Adipose tissue (tissue), 3 donors: Measurements from ENCODE around the gene OR5H2. TPM values are rescaled to one million over a fixed set of nuclear protein-coding genes. Genes with fewer than 3 reads are reported as not detected.
"Not testable (repeated sequence)": the region's sequence is repeated elsewhere in the genome, so short reads cannot be mapped to it uniquely, and the experiment has no call there.

ENCODE experiments used
- H3K27ac ChIP-seq: one replicate; pipeline ENCODE4 v1.5.1; 2013; ENCODE audit warnings: low read depth, low read length
- WGBS, 3 donors: extraction: QIAGEN DNeasy Blood & Tissue Kit; methylation state at CpG; one replicate each; pipeline ENCODE4 v1.1.7; 2013; 5-methylcytosine and 5-hydroxymethylcytosine counted together
- polyA plus RNA-seq, 3 donors: library from polyadenylated mRNA; stranded (reverse); fragments of 200-250 nt; gene quantifications; one replicate each; pipeline ENCODE4 v1.2.3, GENCODE V29; 2013
- donor health status: healthy with polysubstance abuse.
- donor health status: Bipolar disorder and iron deficiency.
- donor health status: healthy.

Gene OR5H2
- polyA plus RNA-seq = not detected

DNA sequence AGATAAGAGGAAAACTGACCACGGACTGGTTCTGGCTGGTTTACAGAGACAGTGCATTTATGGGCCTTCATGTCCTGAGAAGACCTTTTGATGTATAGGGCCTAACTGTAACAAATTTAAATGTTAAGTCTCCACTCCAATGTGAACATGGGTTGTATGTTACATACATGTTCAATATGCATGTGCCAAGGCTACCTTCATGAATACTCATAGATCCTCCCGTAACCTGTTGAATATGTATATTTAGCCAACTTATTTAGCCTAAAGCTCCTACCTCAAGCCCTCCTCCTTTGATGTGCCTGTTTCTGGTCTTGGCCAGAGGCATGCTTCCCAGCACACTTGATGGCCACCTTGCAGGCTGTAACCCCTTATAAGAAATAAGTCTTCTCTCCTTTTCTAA is at the start of gene OR5H2:
TSS of gene OR5H2 (plus strand) at position 301 of the 400 bp plus-strand sequence. CDS start 398 bp downstream, outside the sequence.
- H3K27ac ChIP-seq = no peak within 1 kb of the TSS
- WGBS, 3 donors = 54 to 75% (median 68%) methylated on average over 2 of the region's 2 CpGs

DNA sequence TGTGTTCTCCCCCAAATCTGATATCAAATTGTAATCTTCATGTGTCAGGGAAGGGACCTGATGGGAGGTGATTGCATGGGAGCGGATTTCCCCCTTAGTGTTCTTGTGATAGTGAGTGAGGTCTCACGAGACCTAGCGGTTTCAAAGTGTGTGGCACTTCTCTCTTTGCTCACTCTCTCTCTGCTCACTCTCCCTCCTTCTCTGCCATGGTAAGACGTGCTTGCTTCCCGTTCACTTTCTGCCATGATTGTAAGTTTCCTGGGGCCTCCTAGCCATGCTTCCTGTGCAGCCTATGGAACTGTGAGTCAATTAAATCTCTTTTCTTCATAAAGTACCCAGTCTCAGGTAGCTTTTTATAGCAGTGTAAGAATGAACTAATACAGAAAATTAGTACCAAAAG is 48.8 kb upstream of the OR5H2 start:
- 43 to 59% (median 52%) methylated on average over 5 of the region's 5 CpGs for WGBS, 3 donors
- H3K27ac ChIP-seq = no peak overlapping the region

- H3K27ac ChIP-seq = no peak overlapping the region
Measured at GRCh38 chr3:98240131-98240530, 42.2 kb upstream of the OR5H2 start.

- 56 to 70% (median 70%) methylated on average over 1 of the region's 1 CpG for WGBS, 3 donors
- H3K27ac ChIP-seq = no peak overlapping the region
Measured at GRCh38 chr3:98242155-98242554, 40.1 kb upstream of the OR5H2 start.

DNA sequence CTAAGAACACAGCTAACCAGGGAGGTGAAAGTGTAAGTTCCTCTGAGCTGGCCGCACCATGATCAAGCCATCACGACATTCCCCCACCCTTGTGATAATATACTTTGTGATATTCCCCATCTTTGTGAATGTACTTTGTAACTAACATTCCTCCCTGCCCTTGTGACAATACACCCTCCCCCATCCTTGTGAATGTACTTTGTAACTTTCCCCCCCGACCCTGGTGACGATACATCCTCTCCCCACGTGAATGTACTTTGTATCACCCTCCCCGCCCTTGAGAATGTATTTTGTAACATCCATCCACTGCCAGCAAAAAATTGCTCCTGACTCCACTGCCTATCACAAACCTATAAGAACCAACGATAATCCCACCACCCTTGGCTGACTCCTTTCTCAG is 38.5 kb upstream of the OR5H2 start:
- 51 to 77% (median 68%) methylated on average over 7 of the region's 7 CpGs for WGBS, 3 donors
- no peak overlapping the region for H3K27ac ChIP-seq

- WGBS, 3 donors = 90 to 91% (median 90%) methylated on average over 10 of the region's 10 CpGs
- no peak overlapping the region for H3K27ac ChIP-seq
Measured at GRCh38 chr3:98246142-98246541, 36.2 kb upstream of the OR5H2 start.

DNA sequence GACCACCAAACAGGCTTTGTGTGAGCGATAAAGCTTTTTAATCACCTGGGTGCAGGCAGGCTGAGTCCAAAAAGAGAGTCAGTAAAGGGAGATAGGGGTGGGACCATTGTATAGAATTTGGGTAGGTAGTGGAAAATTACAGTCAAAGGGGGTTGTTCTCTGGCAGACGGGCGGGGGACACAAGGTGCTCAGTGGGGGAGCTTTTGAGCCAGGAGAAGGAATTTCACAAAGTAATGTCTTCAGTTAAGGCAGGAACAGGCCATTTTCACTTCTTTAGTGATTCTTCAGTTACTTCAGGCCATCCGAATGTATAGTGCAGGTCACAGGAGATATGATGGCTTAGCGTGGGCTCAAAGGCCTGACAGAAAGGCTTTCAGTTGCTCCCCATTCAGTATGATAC is 26.3 kb upstream of the OR5H2 start:
- H3K27ac ChIP-seq = not testable (repeated sequence)
- 64 to 73% (median 68%) methylated on average over 5 of the region's 5 CpGs for WGBS, 3 donors

GRCh38 chr3:98259707-98260106 is 22.6 kb upstream of the OR5H2 start:
- no peak overlapping the region for H3K27ac ChIP-seq
- WGBS, 3 donors = 50 to 78% (median 73%) methylated on average over 2 of the region's 2 CpGs

GRCh38 chr3:98262046-98262445 is 20.3 kb upstream of the OR5H2 start:
- WGBS, 3 donors = 59 to 70% (median 68%) methylated on average over 2 of the region's 2 CpGs
- H3K27ac ChIP-seq = no peak overlapping the region

DNA sequence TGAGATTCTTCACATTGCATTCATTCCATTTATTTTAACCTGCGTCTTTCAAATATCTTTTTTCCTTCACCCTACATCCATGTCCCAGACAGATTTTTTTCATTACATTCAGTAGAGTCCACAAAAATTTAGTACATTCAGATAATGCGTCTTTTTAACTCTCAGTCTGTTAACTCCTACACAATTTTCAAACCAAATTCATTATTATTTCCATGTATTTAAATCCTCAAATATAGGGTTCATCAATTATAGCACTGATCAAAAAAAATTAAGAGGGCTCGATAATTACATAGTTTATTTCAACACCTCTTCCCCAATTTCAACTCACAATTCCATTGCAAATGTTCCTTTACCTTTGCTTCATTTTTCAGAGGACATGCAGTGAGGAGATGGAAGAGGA is 18.4 kb upstream of the OR5H2 start, which contains the start of gene OR5H6:
TSS of gene OR5H6 (plus strand) at position 301 of the 400 bp plus-strand sequence. CDS start at position 390, 89 bp downstream.
- H3K27ac ChIP-seq = no peak within 1 kb of the TSS
- 55 to 80% (median 80%) methylated on average over 3 of the region's 3 CpGs for WGBS, 3 donors

GRCh38 chr3:98269846-98270245 is 12.5 kb upstream of the OR5H2 start:
- 78 to 83% (median 82%) methylated on average over 3 of the region's 3 CpGs for WGBS, 3 donors
- H3K27ac ChIP-seq = no peak overlapping the region

- 62 to 79% (median 78%) methylated on average over 3 of the region's 3 CpGs for WGBS, 3 donors
- no peak overlapping the region for H3K27ac ChIP-seq
Measured at GRCh38 chr3:98272126-98272525, 10.2 kb upstream of the OR5H2 start.

DNA sequence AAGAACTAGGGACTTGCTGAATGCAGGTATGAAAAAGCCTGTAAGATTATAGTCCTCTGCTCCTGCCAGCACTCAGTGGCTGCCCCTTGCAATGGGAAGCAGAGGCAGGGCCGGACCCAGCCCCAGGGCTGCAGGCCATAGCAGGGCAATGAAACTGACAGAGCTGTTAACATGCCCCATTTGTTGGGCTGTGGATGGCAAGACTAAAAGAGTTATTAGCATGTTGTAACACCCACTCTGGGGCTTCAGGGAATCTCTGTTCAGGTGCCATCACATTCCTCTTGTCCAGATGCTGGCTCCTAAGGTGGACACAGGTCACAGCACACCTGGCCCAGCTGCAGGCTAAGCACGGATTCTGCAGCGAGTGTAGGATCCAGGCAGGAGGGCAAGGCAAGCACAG is 7.4 kb upstream of the OR5H2 start:
- WGBS, 3 donors = 80 to 93% (median 86%) methylated on average over 3 of the region's 3 CpGs
- H3K27ac ChIP-seq = no peak overlapping the region

- 54 to 88% (median 85%) methylated on average over 1 of the region's 1 CpG for WGBS, 3 donors
- H3K27ac ChIP-seq = no peak overlapping the region
Measured at GRCh38 chr3:98290916-98291315, 8.6 kb downstream of the OR5H2 start.

DNA sequence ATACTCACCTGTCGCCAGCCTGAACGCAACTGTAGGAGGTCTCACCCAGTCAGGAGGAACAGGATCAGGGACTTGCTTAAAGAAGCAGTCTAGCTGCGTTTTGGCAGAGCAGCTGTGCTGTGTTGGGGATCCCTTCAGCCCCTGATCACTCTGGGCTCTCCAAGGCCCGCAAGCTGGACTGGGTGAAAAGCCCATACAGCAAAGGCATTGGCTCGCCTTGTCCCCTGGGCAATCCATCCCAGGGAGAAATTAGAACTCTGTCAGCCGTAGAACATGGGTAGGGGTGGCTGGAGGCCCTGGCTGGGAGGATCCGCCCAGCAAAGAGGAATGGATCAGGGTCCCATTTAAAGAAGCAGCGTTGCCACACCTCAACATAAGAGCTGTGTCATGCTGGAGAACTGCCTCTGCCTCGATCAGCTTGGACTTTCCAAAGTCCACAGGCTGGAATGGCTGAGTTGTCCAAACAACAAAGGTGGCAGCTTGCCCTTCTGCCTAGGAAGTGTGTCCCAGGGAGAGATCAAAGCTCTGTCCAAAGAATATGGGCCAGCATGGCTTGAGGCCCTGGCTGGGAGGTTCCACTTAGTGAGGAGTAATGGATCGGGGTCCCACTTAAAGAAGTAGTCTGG is 9.1 kb downstream of the OR5H2 start:
- no peak overlapping the region for H3K27ac ChIP-seq
- WGBS, 3 donors = 58 to 82% (median 81%) methylated on average over 10 of the region's 10 CpGs

- 68 to 83% (median 82%) methylated on average over 2 of the region's 2 CpGs for WGBS, 3 donors
- no peak overlapping the region for H3K27ac ChIP-seq
Measured at GRCh38 chr3:98322101-98322500, 39.8 kb downstream of the OR5H2 start.

DNA sequence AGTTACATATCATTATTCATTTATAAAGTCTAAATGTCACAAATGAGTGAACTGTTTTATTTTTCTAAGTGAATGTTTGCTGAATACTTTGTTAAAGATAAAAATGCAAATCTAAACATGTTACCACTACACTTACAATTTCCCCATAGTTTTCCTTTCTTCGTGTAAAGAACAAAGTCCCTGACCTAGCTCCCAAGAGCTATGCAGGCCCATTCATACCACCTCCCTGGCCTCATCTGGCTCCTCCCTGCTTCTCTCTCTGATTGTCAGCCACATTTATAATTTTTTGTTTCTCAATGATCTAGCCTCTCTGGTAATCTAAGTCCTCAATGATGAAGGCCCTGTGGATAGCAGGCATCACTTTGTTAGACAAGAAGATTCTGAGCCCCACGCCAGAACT is 40.4 kb downstream of the OR5H2 start:
- H3K27ac ChIP-seq = no peak overlapping the region

GRCh38 chr3:98323425-98323824 is 41.1 kb downstream of the OR5H2 start:
- no peak overlapping the region for H3K27ac ChIP-seq

More for the DNA sequence above, 40.4 kb downstream of the OR5H2 start:
- WGBS, 3 donors = 59 to 88% (median 87%) methylated on average over 2 of the region's 2 CpGs

DNA sequence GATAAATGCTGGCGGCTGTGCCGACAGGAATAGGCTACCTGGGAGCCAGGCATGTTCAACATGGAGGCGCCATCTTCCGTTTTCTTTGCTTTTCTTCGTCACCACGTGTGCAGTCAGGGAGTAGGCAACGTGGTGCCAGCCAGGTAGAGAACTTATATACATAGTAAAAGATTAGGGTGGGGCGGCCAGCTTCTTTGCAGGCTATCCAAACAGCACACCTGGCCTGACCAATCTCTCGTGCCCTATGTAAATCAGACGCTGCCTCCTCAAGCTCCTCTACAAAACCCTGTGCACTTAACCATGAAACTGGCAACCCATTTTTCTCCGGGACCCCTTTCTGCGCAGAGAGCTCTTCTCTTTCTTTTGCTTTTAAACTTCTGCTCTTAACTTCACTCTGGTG is 42.8 kb downstream of the OR5H2 start:
- 51 to 84% (median 82%) methylated on average over 12 of the region's 12 CpGs for WGBS, 3 donors
- H3K27ac ChIP-seq = no peak overlapping the region

DNA sequence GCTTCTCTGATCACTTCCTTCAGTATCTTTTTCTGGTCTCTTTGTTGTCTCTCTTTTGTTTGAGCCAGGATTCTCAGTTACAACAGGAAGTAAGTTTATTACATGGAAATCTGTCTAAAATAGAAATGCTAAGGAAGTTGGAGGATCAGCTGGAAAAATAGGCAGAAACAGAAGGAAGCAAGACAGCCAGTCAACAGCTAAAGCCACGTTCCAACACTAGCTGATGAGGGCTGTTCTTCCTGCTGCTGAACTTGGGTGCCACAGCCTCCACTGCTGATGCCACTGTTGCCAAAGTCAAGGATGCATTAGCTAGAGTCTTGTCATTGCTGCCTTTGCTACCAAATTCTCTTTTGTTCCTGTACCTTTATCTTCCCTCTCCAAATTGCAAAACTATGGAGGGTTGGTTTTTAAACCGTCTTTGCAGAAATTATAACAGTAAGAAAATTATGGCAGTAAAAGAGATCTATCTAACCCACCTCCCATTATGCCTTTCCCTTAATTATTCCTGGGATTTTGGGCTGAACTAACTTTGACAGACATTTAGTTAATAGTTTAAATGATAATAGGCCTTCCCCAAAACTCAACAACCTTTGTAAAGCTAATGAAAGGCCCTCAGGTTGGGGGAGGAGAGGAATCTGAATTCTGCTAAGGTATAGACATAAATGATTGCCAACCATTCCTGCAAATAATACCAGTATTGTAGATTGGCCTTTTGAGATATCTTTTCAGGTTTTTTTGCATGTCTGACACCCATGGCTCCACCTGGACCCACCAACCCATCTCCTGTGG is 44.0 kb downstream of the OR5H2 start:
- 46 to 71% (median 60%) methylated on average over 2 of the region's 2 CpGs for WGBS, 3 donors
- no peak overlapping the region for H3K27ac ChIP-seq
